ENCODE data around the gene PTK6.
"Not testable (repeated sequence)": the region's sequence is repeated elsewhere in the genome, so short reads cannot be mapped to it uniquely, and the experiment has no call there.

PTK6 gene

GRCh38 chr20:63529180-63529860, 7.9 kb downstream of the PTK6 start:
- no peak for DNase-seq

- no peak for DNase-seq
Measured at GRCh38 chr20:63527184-63527583, 10.0 kb downstream of the PTK6 start.

- DNase-seq: no peak
Measured at GRCh38 chr20:63525971-63526370, 11.2 kb downstream of the PTK6 start.

GRCh38 chr20:63525185-63525584, 12.0 kb downstream of the PTK6 start:
- DNase-seq: no peak

- no peak for DNase-seq
Measured at GRCh38 chr20:63522981-63523611, 14.1 kb downstream of the PTK6 start.

GRCh38 chr20:63522091-63522868, 14.9 kb downstream of the PTK6 start:
- no peak for DNase-seq

GRCh38 chr20:63521602-63522001, 15.6 kb downstream of the PTK6 start:
- DNase-seq: no peak

GRCh38 chr20:63520934-63521601, 16.1 kb downstream of the PTK6 start:
- peak; percentile 74 to 84 for DNase-seq

- DNase-seq: peak; percentile 71 to 89
Measured at GRCh38 chr20:63520504-63520933, 16.7 kb downstream of the PTK6 start, which contains the start of gene PPDPF. TSS of gene PPDPF (plus strand) at chr20:63520765. CDS start at chr20:63521309, 544 bp downstream.

GRCh38 chr20:63519668-63520503, 17.3 kb downstream of the PTK6 start:
- DNase-seq: peak; percentile 66 to 77

- DNase-seq: no peak
Measured at GRCh38 chr20:63518946-63519667, 18.1 kb downstream of the PTK6 start.

- DNase-seq: no peak
Measured at GRCh38 chr20:63518351-63518861, 18.8 kb downstream of the PTK6 start.

- DNase-seq: no peak
Measured at GRCh38 chr20:63517376-63518309, 19.5 kb downstream of the PTK6 start.

GRCh38 chr20:63514520-63514919, 22.7 kb downstream of the PTK6 start:
- DNase-seq: not testable (repeated sequence)

GRCh38 chr20:63513207-63513606, 24.0 kb downstream of the PTK6 start:
- no peak for DNase-seq

GRCh38 chr20:63509088-63509564, 28.1 kb downstream of the PTK6 start:
- DNase-seq: no peak

GRCh38 chr20:63508072-63508768, 29.0 kb downstream of the PTK6 start:
- no peak for DNase-seq

GRCh38 chr20:63507083-63507743, 30.0 kb downstream of the PTK6 start:
- no peak for DNase-seq

- no peak for DNase-seq
Measured at GRCh38 chr20:63505723-63506122, 31.5 kb downstream of the PTK6 start.
